H9 (cell line): ENCODE data around the gene SAMM50. TPM values are rescaled to one million over a fixed set of nuclear protein-coding genes. Genes with fewer than 3 reads are reported as not detected.

ENCODE experiments used
- DNase-seq: peaks from one replicate; pipeline ENCODE4 v3.0.0-alpha.2; 2017
- H2AFZ ChIP-seq: one replicate; pipeline ENCODE4 v1.6.1; 2013; ENCODE audit warnings: mild to moderate bottlenecking, low read length, control low read depth, moderate library complexity
- H2AK5ac ChIP-seq: 2 replicates; pipeline ENCODE4 v1.6.1; 2013; ENCODE audit warnings: low read length, control low read depth, mixed read lengths; ENCODE audit not compliant: insufficient read length
- H2BK120ac ChIP-seq: one replicate; pipeline ENCODE4 v1.6.1; 2013; ENCODE audit warnings: low read depth, mild to moderate bottlenecking, low read length, control low read depth, inconsistent platforms; ENCODE audit not compliant: poor library complexity, severe bottlenecking
- H2BK12ac ChIP-seq: 2 replicates; pipeline ENCODE4 v1.6.1; 2013; ENCODE audit warnings: low read length, control low read depth, mixed read lengths, low read depth; ENCODE audit not compliant: insufficient read length
- H2BK15ac ChIP-seq: 2 replicates; pipeline ENCODE4 v1.6.1; 2013; ENCODE audit warnings: low read depth, low read length, control low read depth
- H2BK20ac ChIP-seq: one replicate; pipeline ENCODE4 v1.6.1; 2013; ENCODE audit warnings: low read depth, mild to moderate bottlenecking, low read length, control low read depth, inconsistent platforms; ENCODE audit not compliant: poor library complexity, severe bottlenecking
- H2BK5ac ChIP-seq: 2 replicates; pipeline ENCODE4 v1.6.1; 2013; ENCODE audit warnings: low read length, control low read depth, mixed read lengths; ENCODE audit not compliant: insufficient read length
- H3K14ac ChIP-seq: 2 replicates; pipeline ENCODE4 v1.6.1; 2013; ENCODE audit warnings: low read length, control low read depth; ENCODE audit not compliant: insufficient read depth
- H3K18ac ChIP-seq: 2 replicates; pipeline ENCODE4 v1.6.1; 2013; ENCODE audit warnings: low read depth, mild to moderate bottlenecking, mixed read lengths, low read length, control low read depth; ENCODE audit not compliant: insufficient read length
- H3K23ac ChIP-seq: 2 replicates; pipeline ENCODE4 v1.6.1; 2013; ENCODE audit warnings: low read length, control low read depth, mixed read lengths, low read depth; ENCODE audit not compliant: insufficient read length
- H3K23me2 ChIP-seq: 2 replicates; pipeline ENCODE4 v1.6.1; 2013; ENCODE audit warnings: low read depth, mild to moderate bottlenecking, mixed read lengths, low read length, control low read depth; ENCODE audit not compliant: insufficient read length, poor library complexity, severe bottlenecking
- H3K27ac ChIP-seq: 2 replicates; pipeline ENCODE4 v1.5.1; 2013; ENCODE audit warnings: low read length, control low read depth, mixed read lengths, low read depth; ENCODE audit not compliant: insufficient read length
- H3K27me3 ChIP-seq: 2 replicates; pipeline ENCODE4 v1.6.1; 2013; ENCODE audit warnings: low read length, control low read depth, inconsistent platforms; ENCODE audit not compliant: insufficient read depth
- H3K4ac ChIP-seq: 2 replicates; pipeline ENCODE4 v1.6.1; 2013; ENCODE audit warnings: low read depth, mild to moderate bottlenecking, control low read depth, inconsistent platforms, low read length, moderate library complexity
- H3K4me1 ChIP-seq: 2 replicates; pipeline ENCODE4 v1.6.1; 2013; ENCODE audit warnings: low read length, control low read depth, inconsistent platforms; ENCODE audit not compliant: insufficient read depth
- H3K4me2 ChIP-seq: 2 replicates; pipeline ENCODE4 v1.6.1; 2013; ENCODE audit warnings: low read length, control low read depth, mixed read lengths; ENCODE audit not compliant: insufficient read length, insufficient read depth
- H3K56ac ChIP-seq: 2 replicates; pipeline ENCODE4 v1.6.1; 2013; ENCODE audit warnings: low read depth, mild to moderate bottlenecking, mixed read lengths, low read length, control low read depth; ENCODE audit not compliant: insufficient read length
- H3K79me1 ChIP-seq: 2 replicates; pipeline ENCODE4 v1.6.1; 2013; ENCODE audit warnings: low read depth, mild to moderate bottlenecking, moderate library complexity, low read length, control low read depth, inconsistent platforms; ENCODE audit not compliant: insufficient read depth, poor library complexity, severe bottlenecking
- H3K79me2 ChIP-seq: 2 replicates; pipeline ENCODE4 v1.6.1; 2013; ENCODE audit warnings: low read length, control low read depth, inconsistent platforms; ENCODE audit not compliant: insufficient read depth
- H3K9ac ChIP-seq: 2 replicates; pipeline ENCODE4 v1.6.1; 2013; ENCODE audit warnings: low read length, control low read depth, mixed read lengths; ENCODE audit not compliant: insufficient read length; ENCODE audit errors: extremely low read depth
- H3K9me3 ChIP-seq: one replicate; pipeline ENCODE4 v1.6.1; 2013; ENCODE audit warnings: low read depth, low read length, inconsistent platforms; ENCODE audit not compliant: control insufficient read depth
- H3T11ph ChIP-seq: one replicate; pipeline ENCODE4 v1.6.1; 2013; ENCODE audit warnings: mild to moderate bottlenecking, low read length, control low read depth, inconsistent platforms
- H4K20me1 ChIP-seq: one replicate; pipeline ENCODE4 v1.6.1; 2013; ENCODE audit not compliant: control insufficient read depth, insufficient read length, insufficient read depth
- H4K5ac ChIP-seq: 2 replicates; pipeline ENCODE4 v1.6.1; 2013; ENCODE audit warnings: low read depth, mild to moderate bottlenecking, mixed read lengths, low read length, control low read depth; ENCODE audit not compliant: insufficient read length
- H4K8ac ChIP-seq: replicated peaks from 2 replicates; pipeline ENCODE4 v1.6.1; 2013; ENCODE audit warnings: low read length, control low read depth, mixed read lengths, low read depth; ENCODE audit not compliant: insufficient read length
- H4K91ac ChIP-seq: 2 replicates; pipeline ENCODE4 v1.6.1; 2013; ENCODE audit warnings: low read depth, mild to moderate bottlenecking, moderate library complexity, mixed read lengths, low read length, control low read depth; ENCODE audit not compliant: insufficient read length
- H3K27ac Mint-ChIP-seq, 3 experiments: 2 replicates in 2 of 3; 3 replicates in 1 of 3; pipeline ENCODE4 v1.8.0; 2020 to 2021; ENCODE audit warnings: mixed read lengths in 3 of 3, mild to moderate bottlenecking in 1 of 3, moderate library complexity in 1 of 3
- H3K27me3 Mint-ChIP-seq: 2 replicates; pipeline ENCODE4 v1.8.0; 2021; ENCODE audit warnings: low read depth, mild to moderate bottlenecking, moderate library complexity, mixed read lengths
- H3K36me3 Mint-ChIP-seq, 3 experiments: 2 replicates in 2 of 3; 3 replicates in 1 of 3; pipeline ENCODE4 v1.8.0; 2020 to 2021; ENCODE audit warnings: low read depth in 3 of 3, mixed read lengths in 3 of 3; ENCODE audit not compliant: insufficient read depth in 1 of 3
- H3K4me1 Mint-ChIP-seq, 2 experiments: 2 replicates each; pipeline ENCODE4 v1.8.0; 2020; ENCODE audit warnings: mixed read lengths in 2 of 2
- H3K4me3 Mint-ChIP-seq, 2 experiments: 2 replicates in 1 of 2; 3 replicates in 1 of 2; pipeline ENCODE4 v1.8.0; 2020 to 2021; ENCODE audit warnings: mild to moderate bottlenecking in 2 of 2, mixed read lengths in 2 of 2, moderate library complexity in 1 of 2
- H3K9me3 Mint-ChIP-seq, 2 experiments: 2 replicates in 1 of 2; 3 replicates in 1 of 2; pipeline ENCODE4 v1.8.0; 2020; ENCODE audit warnings: mild to moderate bottlenecking in 2 of 2, mixed read lengths in 2 of 2, moderate library complexity in 1 of 2
- WGBS: extraction: QIAGEN DNeasy Blood & Tissue Kit; methylation state at CpG from one replicate; pipeline ENCODE4 v1.1.7; 2013; ENCODE audit warnings: missing lambda C conversion rate, low lambda C conversion rate, mixed read lengths; ENCODE audit not compliant: insufficient read length; ENCODE audit errors: extremely low coverage; 5-methylcytosine and 5-hydroxymethylcytosine counted together
- total RNA-seq: library from RNA; stranded (reverse); gene quantifications from 2 replicates; pipeline ENCODE4 v1.2.1, GENCODE V29; 2021
- TF ChIP-seq, protein P1 (sequence below): fragments of 200-600 bp; sonication (generic); conservative IDR thresholded peaks from 3 replicates; pipeline ENCODE4 v1.8.0; 2021; ENCODE audit warnings: antibody characterized with exemption, mild to moderate bottlenecking

Gene SAMM50
- total RNA-seq, 1 experiment from 2014 or later: 57.2 TPM

DNA sequence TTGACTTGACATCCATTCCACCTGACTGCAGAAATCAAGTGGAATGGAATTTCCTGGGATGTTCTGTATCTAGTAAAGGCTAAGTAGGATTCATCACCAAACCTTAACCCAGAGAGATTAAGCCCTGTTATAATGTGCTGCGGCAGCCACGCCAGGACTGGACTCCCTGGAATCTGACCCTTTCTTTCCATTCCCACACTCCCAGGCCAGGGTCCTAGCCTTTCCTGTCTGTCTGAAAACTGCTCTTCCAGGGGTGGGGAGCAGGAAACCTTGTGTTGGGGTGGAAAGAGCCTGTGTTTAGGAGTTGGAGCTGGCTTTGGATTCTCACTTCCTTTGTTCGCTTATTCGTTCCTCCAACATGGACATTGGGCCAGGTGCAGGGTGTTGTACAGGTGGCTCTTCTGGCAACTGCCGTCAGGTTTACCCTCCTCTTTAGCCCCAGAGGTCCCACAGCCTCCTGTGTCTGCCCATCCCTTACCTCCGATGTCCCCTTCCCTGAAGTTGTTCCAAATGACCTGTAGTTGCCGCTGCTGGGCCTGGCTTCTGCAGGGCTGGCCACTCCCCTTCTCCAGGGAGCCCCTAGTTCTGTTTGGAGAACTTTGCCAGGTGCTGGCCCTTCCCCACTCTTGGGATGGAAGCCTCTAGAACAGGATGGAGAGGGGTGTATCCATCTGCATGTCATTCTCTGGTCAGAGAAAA, 48.3 kb downstream of the SAMM50 start:
- Histone ChIP-seq H2BK12ac (no peak overlapping the region), H3T11ph (no peak overlapping the region), H3K23me2 (no peaks in the 10 kb centered on the region), H3K14ac (no peak overlapping the region), H3K23ac (no peak overlapping the region), H2AFZ (no peak overlapping the region), H4K91ac (no peak overlapping the region), H4K20me1 (no peaks in the 10 kb centered on the region), H3K79me1 (no peaks in the 10 kb centered on the region), H3K18ac (no peak overlapping the region), H2AK5ac (no peak overlapping the region), H3K27ac (no peak overlapping the region), H2BK5ac (no peak overlapping the region), H3K79me2 (no peaks in the 10 kb centered on the region), H3K4ac (no peak overlapping the region), H4K5ac (no peak overlapping the region), H2BK120ac (no peak overlapping the region), H3K27me3 (no peaks in the 10 kb centered on the region), H2BK15ac (no peak overlapping the region), H4K8ac (no peak overlapping the region), H3K9me3 (no peaks in the 10 kb centered on the region), H2BK20ac (no peak overlapping the region), H3K56ac (no peak overlapping the region), H3K9ac (no peak overlapping the region), H3K4me1 (no peaks in the 10 kb centered on the region), H3K4me2 (no peak overlapping the region)
- H3K36me3 Mint-ChIP-seq: peaks cover 9 to 22% (median 19%) of the 10 kb centered on the region in 3 experiments; a peak in 6 of 7 replicates
- H3K27ac Mint-ChIP-seq: peak overlapping the region in 1 of 3 experiments; percentile 59; a peak in 1 of 7 replicates
- TF ChIP-seq, protein P1, sequence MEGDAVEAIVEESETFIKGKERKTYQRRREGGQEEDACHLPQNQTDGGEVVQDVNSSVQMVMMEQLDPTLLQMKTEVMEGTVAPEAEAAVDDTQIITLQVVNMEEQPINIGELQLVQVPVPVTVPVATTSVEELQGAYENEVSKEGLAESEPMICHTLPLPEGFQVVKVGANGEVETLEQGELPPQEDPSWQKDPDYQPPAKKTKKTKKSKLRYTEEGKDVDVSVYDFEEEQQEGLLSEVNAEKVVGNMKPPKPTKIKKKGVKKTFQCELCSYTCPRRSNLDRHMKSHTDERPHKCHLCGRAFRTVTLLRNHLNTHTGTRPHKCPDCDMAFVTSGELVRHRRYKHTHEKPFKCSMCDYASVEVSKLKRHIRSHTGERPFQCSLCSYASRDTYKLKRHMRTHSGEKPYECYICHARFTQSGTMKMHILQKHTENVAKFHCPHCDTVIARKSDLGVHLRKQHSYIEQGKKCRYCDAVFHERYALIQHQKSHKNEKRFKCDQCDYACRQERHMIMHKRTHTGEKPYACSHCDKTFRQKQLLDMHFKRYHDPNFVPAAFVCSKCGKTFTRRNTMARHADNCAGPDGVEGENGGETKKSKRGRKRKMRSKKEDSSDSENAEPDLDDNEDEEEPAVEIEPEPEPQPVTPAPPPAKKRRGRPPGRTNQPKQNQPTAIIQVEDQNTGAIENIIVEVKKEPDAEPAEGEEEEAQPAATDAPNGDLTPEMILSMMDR: peak; percentile 57
- H3K9me3 Mint-ChIP-seq: peaks cover 7 to 9% of the 10 kb centered on the region in 2 experiments
- H3K4me1 Mint-ChIP-seq: peaks cover 4 to 11% of the 10 kb centered on the region in 2 experiments
- no CpG with 5 or more reads among the region's 7 CpGs for WGBS
- H3K4me3 Mint-ChIP-seq: no peak overlapping the region
- peak; percentile 74 for DNase-seq
- H3K27me3 Mint-ChIP-seq: no peaks in the 10 kb centered on the region
